ENCODE data around the gene PTX4. TPM values are rescaled to one million over a fixed set of nuclear protein-coding genes. Genes with fewer than 3 reads are reported as not detected.

Gene PTX4
- total and polyA plus RNA-seq, 2 donors (not counting 3 experiments of a cell fraction or from before 2014, with no cell fraction given), result 0.31 TPM; not detected in 1

DNA sequence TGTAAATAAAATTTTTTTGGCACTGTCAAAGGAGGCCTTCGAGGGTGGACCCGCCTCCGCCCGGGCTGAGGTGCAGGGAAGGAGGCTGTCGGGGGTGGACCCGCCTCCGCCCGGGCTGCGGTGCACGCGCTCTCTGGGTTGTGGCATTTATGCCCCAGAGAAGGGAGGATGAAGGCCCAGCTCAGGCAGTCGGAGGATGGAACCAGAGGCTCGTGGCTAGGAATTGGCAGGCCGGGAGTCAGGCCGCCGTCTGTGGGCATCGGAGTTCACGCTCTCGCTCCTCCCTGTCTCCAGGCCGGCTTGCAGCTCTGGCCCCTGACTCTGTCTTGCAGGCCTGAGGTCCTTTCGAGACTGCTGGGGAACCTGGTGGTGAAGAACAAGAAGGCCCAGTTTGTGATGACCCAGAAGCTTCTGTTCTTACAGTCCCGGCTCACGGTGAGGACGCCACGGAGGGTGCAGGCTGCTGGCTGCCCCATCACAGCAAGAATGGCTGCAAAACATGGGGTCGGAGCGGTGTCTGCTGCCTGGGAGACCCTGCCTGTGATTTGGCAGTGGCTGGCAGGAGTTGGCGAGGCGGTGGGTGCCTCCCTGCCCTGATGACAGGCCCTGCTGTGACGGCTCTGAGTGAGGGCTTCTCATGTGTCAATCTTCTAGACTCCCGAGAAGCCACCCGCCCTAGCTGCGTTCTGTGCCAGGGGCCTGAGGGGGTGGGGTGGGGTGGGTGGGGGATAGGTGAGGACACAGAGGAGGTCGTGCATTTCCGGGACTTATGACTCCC is 10.3 kb upstream of the PTX4 start:
- no peak for TF ChIP-seq GATA2 (IDR thresholded peaks at IDR 0.05; ENCODE audit: insufficient read depth, insufficient read length, low read depth, low read length)
- TF ChIP-seq, protein P1, sequence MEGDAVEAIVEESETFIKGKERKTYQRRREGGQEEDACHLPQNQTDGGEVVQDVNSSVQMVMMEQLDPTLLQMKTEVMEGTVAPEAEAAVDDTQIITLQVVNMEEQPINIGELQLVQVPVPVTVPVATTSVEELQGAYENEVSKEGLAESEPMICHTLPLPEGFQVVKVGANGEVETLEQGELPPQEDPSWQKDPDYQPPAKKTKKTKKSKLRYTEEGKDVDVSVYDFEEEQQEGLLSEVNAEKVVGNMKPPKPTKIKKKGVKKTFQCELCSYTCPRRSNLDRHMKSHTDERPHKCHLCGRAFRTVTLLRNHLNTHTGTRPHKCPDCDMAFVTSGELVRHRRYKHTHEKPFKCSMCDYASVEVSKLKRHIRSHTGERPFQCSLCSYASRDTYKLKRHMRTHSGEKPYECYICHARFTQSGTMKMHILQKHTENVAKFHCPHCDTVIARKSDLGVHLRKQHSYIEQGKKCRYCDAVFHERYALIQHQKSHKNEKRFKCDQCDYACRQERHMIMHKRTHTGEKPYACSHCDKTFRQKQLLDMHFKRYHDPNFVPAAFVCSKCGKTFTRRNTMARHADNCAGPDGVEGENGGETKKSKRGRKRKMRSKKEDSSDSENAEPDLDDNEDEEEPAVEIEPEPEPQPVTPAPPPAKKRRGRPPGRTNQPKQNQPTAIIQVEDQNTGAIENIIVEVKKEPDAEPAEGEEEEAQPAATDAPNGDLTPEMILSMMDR (IDR thresholded peaks at IDR 0.05; ENCODE audit: extremely low read depth in 1 of 2, insufficient read depth in 1 of 2, low read depth in 1 of 2, low read length in 2 of 2), result no peak
- TF ChIP-seq POLR2AphosphoS5 (IDR thresholded peaks at IDR 0.05; ENCODE audit: insufficient read depth, low read depth, low read length), result no peak
- no peak for TF ChIP-seq EZH2 (IDR thresholded peaks at IDR 0.05; ENCODE audit: borderline replicate concordance, low read depth, low read length, severe bottlenecking)
- no peak for TF ChIP-seq MYC (IDR thresholded peaks at IDR 0.05; ENCODE audit: low read depth, low read length)
- no peak for TF ChIP-seq FOS (IDR thresholded peaks at IDR 0.05; ENCODE audit: borderline replicate concordance, insufficient read depth, low read length)
- TF ChIP-seq POLR2A (IDR thresholded peaks at IDR 0.05; ENCODE audit: low read depth, low read length), result no peak
- no peak for TF ChIP-seq JUN (IDR thresholded peaks at IDR 0.05; ENCODE audit: borderline replicate concordance, insufficient read depth, insufficient read length, low read depth)
- TF ChIP-seq, protein P2, sequence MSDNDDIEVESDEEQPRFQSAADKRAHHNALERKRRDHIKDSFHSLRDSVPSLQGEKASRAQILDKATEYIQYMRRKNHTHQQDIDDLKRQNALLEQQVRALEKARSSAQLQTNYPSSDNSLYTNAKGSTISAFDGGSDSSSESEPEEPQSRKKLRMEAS (IDR thresholded peaks at IDR 0.05; ENCODE audit: insufficient read depth, insufficient read length), result no peak
- ChIA-PET CTCF (no interaction called here), POLR2A (no interaction called here)
- no peak overlapping the region for H3K4me3 ChIP-seq (replicated peaks in 1 of 3; ENCODE audit: insufficient read depth in 1 of 3, low read depth in 1 of 3, low read length in 3 of 3)
- H3K27ac ChIP-seq (ENCODE audit: insufficient read depth, low read depth, low read length), result no peak overlapping the region
- H3K4me2 ChIP-seq (ENCODE audit: insufficient read depth, low read length), result no peak overlapping the region
- BruUV-seq (replicated peaks), result no TSS peak
- peaks cover 6% of the 10 kb centered on the region for H3K4me1 ChIP-seq (ENCODE audit: control insufficient read depth, extremely low read depth, insufficient read depth, low read length)
- peaks cover 14% of the 10 kb centered on the region for H3K79me2 ChIP-seq (ENCODE audit: control insufficient read depth, insufficient read depth, low read length)
- dilution Hi-C loops (cut with MboI; ENCODE audit: extremely low pct_ligation_motif_present, low sequenced_read_pairs), result no loop called here
- intact Hi-C loops (cut with micrococcal nuclease), result no loop called here
- H3K36me3 ChIP-seq (ENCODE audit: control insufficient read depth in 2 of 2, extremely low read depth in 1 of 2, insufficient read depth in 2 of 2, low read length in 2 of 2), result peaks cover 10 to 36% of the 10 kb centered on the region in 2 experiments
- no peaks in the 10 kb centered on the region for H3K9me1 ChIP-seq (replicated peaks; ENCODE audit: control insufficient read depth, extremely low read depth, insufficient read depth, low read length)
- no peaks in the 10 kb centered on the region for H3K27me3 ChIP-seq (ENCODE audit: control insufficient read depth in 2 of 2, insufficient read depth in 2 of 2, low read length in 2 of 2)
- H4K20me1 ChIP-seq (replicated peaks; ENCODE audit: control insufficient read depth, extremely low read depth, insufficient read depth, low read length), result no peaks in the 10 kb centered on the region
- no peak overlapping the region for H2AFZ ChIP-seq (ENCODE audit: low read depth, low read length)
- H3K9me3 ChIP-seq (replicated peaks; ENCODE audit: control insufficient read depth, insufficient read depth, low read length), result no peaks in the 10 kb centered on the region
- DNase-seq (ENCODE audit: low read depth, low spot score) (no peak), FAIRE-seq (no peak)
- no peak overlapping the region for H3K9ac ChIP-seq (replicated peaks; ENCODE audit: extremely low read depth, insufficient read depth, low read length)

Measured in endothelial cell of umbilical vein (primary cell).